HepG2 (cell line): ENCODE results near the gene DLG2. TPM values are rescaled to one million over a fixed set of nuclear protein-coding genes. Genes with fewer than 3 reads are reported as not detected.

Experiments
- ATAC-seq: fragments of 200-7000 bp; cut with Tn5 transposase; 3 replicates; pipeline ENCODE4 v1.9.1; 2020; ENCODE audit warnings: mild to moderate bottlenecking, moderate library complexity
- BruUV-seq: library from RNA; stranded (reverse); fragments of 400-500 nt; replicated peaks from 2 replicates; lab custom pipeline; 2021; lab: Mats Ljungman, UMichigan
- CTCF ChIA-PET: fragments of 300-600 bp; formaldehyde crosslinking; extraction: SDS; loops from one replicate; lab custom pipeline; 2021; ENCODE audit warnings: low total read pairs, inconsistent platforms, low intra/inter-chr PET ratio; lab: Yijun Ruan, JAX
- POLR2A ChIA-PET: fragments of 350-600 bp; sonication (Branson Sonifier 250); formaldehyde crosslinking; loops from one replicate; lab custom pipeline; 2020; ENCODE audit warnings: antibody characterized with exemption, inconsistent platforms; lab: Yijun Ruan, JAX
- DNase-seq: peaks from one replicate; pipeline ENCODE4 v3.0.0-alpha.2; 2015; ENCODE audit warnings: low spot score
- FAIRE-seq: peaks from 3 replicates; lab custom pipeline; 2011; peaks lifted over from hg19 to GRCh38; lab: Jason Lieb, UNC
- H2AFZ ChIP-seq: one replicate; pipeline ENCODE4 v1.6.1; 2011; ENCODE audit warnings: low read length, inconsistent platforms
- H3K27ac ChIP-seq: fragments of 300-600 bp; 3 replicates; pipeline ENCODE4 v1.8.0; 2011; ENCODE audit warnings: mixed run types, mild to moderate bottlenecking, mixed read lengths, low read length, inconsistent platforms; ENCODE audit not compliant: insufficient read depth; ENCODE audit errors: extremely low read length
- H3K27me3 ChIP-seq, 2 experiments: fragments of 200-600 bp in 1 of 2; 2 replicates in 1 of 2; 3 replicates in 1 of 2; pipeline versions ENCODE4 v1.6.0 to v1.8.0; 2011; ENCODE audit warnings: low read length in 2 of 2, mild to moderate bottlenecking in 2 of 2, moderate library complexity in 2 of 2, inconsistent platforms in 1 of 2; ENCODE audit not compliant: insufficient read depth in 2 of 2, control insufficient read depth in 1 of 2
- H3K36me3 ChIP-seq, 2 experiments: fragments of 200-600 bp in 1 of 2; replicated peaks in 1 of 2; 2 replicates in 1 of 2; 3 replicates in 1 of 2; pipeline versions ENCODE4 v1.5.1 to v1.8.0; 2011; ENCODE audit warnings: low read length in 2 of 2, inconsistent platforms in 1 of 2; ENCODE audit not compliant: insufficient read depth in 2 of 2, control insufficient read depth in 1 of 2
- H3K4me1 ChIP-seq: 2 replicates; pipeline ENCODE4 v1.5.1; 2012; ENCODE audit warnings: low read length, inconsistent platforms; ENCODE audit not compliant: insufficient read depth
- H3K4me2 ChIP-seq: 2 replicates; pipeline ENCODE4 v1.6.0; 2011; ENCODE audit warnings: low read depth, low read length, inconsistent platforms
- H3K4me3 ChIP-seq, 3 experiments: fragments of 200-600 bp in 1 of 3; sonication (generic), shearing (Covaris generic) in 1 of 3; replicated peaks in 1 of 3; 2 replicates each; pipeline ENCODE4 v1.5.1; 2011 to 2016; ENCODE audit warnings: low read length in 3 of 3, inconsistent platforms in 2 of 3, low read depth in 2 of 3, mild to moderate bottlenecking in 2 of 3, control low read depth in 1 of 3, mixed read lengths in 1 of 3; ENCODE audit not compliant: insufficient read depth in 1 of 3
- H3K79me2 ChIP-seq: one replicate; pipeline ENCODE4 v1.6.1; 2011; ENCODE audit warnings: low read length, inconsistent platforms; ENCODE audit not compliant: insufficient read depth
- H3K9ac ChIP-seq: 2 replicates; pipeline ENCODE4 v1.6.0; 2011; ENCODE audit warnings: mild to moderate bottlenecking, low read depth, low read length, inconsistent platforms; ENCODE audit not compliant: insufficient read depth
- H3K9me3 ChIP-seq: 2 replicates; pipeline ENCODE4 v1.5.1; 2012; ENCODE audit warnings: mild to moderate bottlenecking, low read length
- H4K20me1 ChIP-seq: 2 replicates; pipeline ENCODE4 v1.6.0; 2011; ENCODE audit warnings: inconsistent platforms, mild to moderate bottlenecking, low read length, moderate library complexity; ENCODE audit not compliant: insufficient read depth
- ATF6 ChIP-seq: sonication (generic); formaldehyde crosslinking; conservative IDR thresholded peaks from 2 replicates; pipeline ENCODE4 v1.4.0; 2020; ENCODE audit warnings: missing genetic modification reagents
- GABPB1 ChIP-seq: IDR thresholded peaks from 2 replicates; pipeline ENCODE4 v1.6.1; 2016; ENCODE audit warnings: mild to moderate bottlenecking, missing genetic modification reagents, moderate library complexity, missing compliant biosample characterization
- GFI1 ChIP-seq: sonication (generic); formaldehyde crosslinking; IDR thresholded peaks from 2 replicates; pipeline ENCODE4 v1.5.0; 2020; ENCODE audit warnings: missing genetic modification reagents, mild to moderate bottlenecking, borderline replicate concordance
- MIER2 ChIP-seq: IDR thresholded peaks from 2 replicates; pipeline ENCODE4 v1.6.1; 2016; ENCODE audit warnings: missing biosample characterization, missing genetic modification reagents
- MNT ChIP-seq: fragments of 450-650 bp; IDR thresholded peaks from 2 replicates; pipeline ENCODE4 v1.6.1; 2016
- NONO ChIP-seq, 2 experiments: fragments of 450-650 bp in 1 of 2; sonication (generic) in 1 of 2; formaldehyde crosslinking in 1 of 2; IDR thresholded peaks in 1 of 2; conservative IDR thresholded peaks in 1 of 2; 2 replicates each; pipeline versions ENCODE4 v1.6.1 to v1.8.0; 2017 to 2022; ENCODE audit warnings: mild to moderate bottlenecking in 1 of 2, missing genetic modification reagents in 1 of 2, moderate library complexity in 1 of 2
- PRMT3 ChIP-seq: sonication (generic); formaldehyde crosslinking; IDR thresholded peaks from 2 replicates; pipeline ENCODE4 v1.8.1; 2022; ENCODE audit warnings: low read depth, mild to moderate bottlenecking, moderate library complexity, missing genetic modification reagents, borderline replicate concordance
- RBM22 ChIP-seq: fragments of 200-400 bp; formaldehyde crosslinking; optimal IDR thresholded peaks from 2 replicates; pipeline ENCODE3; 2017; ENCODE audit warnings: mild to moderate bottlenecking, low read length, moderate library complexity
- SMAD1 ChIP-seq: sonication (generic); formaldehyde crosslinking; IDR thresholded peaks from 2 replicates; pipeline ENCODE4 v1.4.0; 2020; ENCODE audit warnings: missing genetic modification reagents, low read depth, mild to moderate bottlenecking, borderline replicate concordance
- STAT5B ChIP-seq: sonication (generic); formaldehyde crosslinking; IDR thresholded peaks from 2 replicates; pipeline ENCODE4 v1.4.0; 2020; ENCODE audit warnings: missing genetic modification reagents
- ZNF451 ChIP-seq: sonication (generic); formaldehyde crosslinking; IDR thresholded peaks from 2 replicates; pipeline ENCODE4 v1.5.0; 2020; ENCODE audit warnings: mild to moderate bottlenecking, missing genetic modification reagents
- ZNF564 ChIP-seq: sonication (generic); formaldehyde crosslinking; IDR thresholded peaks from 2 replicates; pipeline ENCODE4 v1.8.1; 2023; ENCODE audit warnings: mild to moderate bottlenecking, missing genetic modification reagents
- ZNF577 ChIP-seq: sonication (generic); formaldehyde crosslinking; IDR thresholded peaks from 2 replicates; pipeline ENCODE4 v1.4.0; 2020; ENCODE audit warnings: mild to moderate bottlenecking, low read depth, missing genetic modification reagents, borderline replicate concordance
- ZNF644 ChIP-seq: IDR thresholded peaks from 2 replicates; pipeline ENCODE4 v1.6.1; 2016; ENCODE audit warnings: low read depth
- ZNF879 ChIP-seq: sonication (generic); formaldehyde crosslinking; IDR thresholded peaks from 2 replicates; pipeline ENCODE4 v1.8.1; 2023; ENCODE audit warnings: missing genetic modification reagents
- WGBS: methylation state at CpG from one replicate; pipeline ENCODE4 v1.1.6; 2017; ENCODE audit warnings: low lambda C conversion rate; 5-methylcytosine and 5-hydroxymethylcytosine counted together
- in situ Hi-C: cut with HindIII; loops from 2 replicates; pipeline ENCODE4 v1.10.0; 2017; ENCODE audit warnings: low pct_unique_long_range_greater_than_20kb; ENCODE audit not compliant: extremely low pct_ligation_motif_present
- intact Hi-C: fragments of 100-400 bp; cut with micrococcal nuclease; formaldehyde crosslinking; loops from one replicate; pipeline ENCODE4 v1.10.0; 2022; ENCODE audit not compliant: unreplicated experiment
- polyA plus RNA-seq, 8 experiments: library from polyadenylated mRNA; depleted of rRNA in 3 of 8; stranded (reverse) in 7 of 8; unstranded in 1 of 8; fragments of >200 nt; fragmentation: Illumina TruSeq in 4 of 8; extraction: Trizol in 4 of 8; gene quantifications; 2 replicates each; pipeline versions ENCODE4 v1.2.1 to v1.2.3, GENCODE V29; 2011 to 2016; ENCODE audit warnings: low read depth in 4 of 8, missing spikeins in 1 of 8, mixed read lengths in 1 of 8; ENCODE audit not compliant: insufficient read depth in 1 of 8
- total RNA-seq, 5 experiments: library from RNA; depleted of rRNA; stranded (reverse); fragments of >200 nt; fragmentation: Illumina TruSeq; extraction: Trizol; gene quantifications; 2 replicates each; pipeline ENCODE4 v1.2.3, GENCODE V29; 2016; ENCODE audit warnings: low read depth in 1 of 5
- TF ChIP-seq, protein P1 (sequence below): sonication (generic); formaldehyde crosslinking; IDR thresholded peaks from 2 replicates; pipeline ENCODE4 v1.8.0; 2022; ENCODE audit warnings: missing genetic modification reagents, mild to moderate bottlenecking, borderline replicate concordance
- TF ChIP-seq, protein P2 (sequence below): sonication (generic); formaldehyde crosslinking; IDR thresholded peaks from 2 replicates; pipeline ENCODE4 v1.8.1; 2023; ENCODE audit warnings: mild to moderate bottlenecking, missing genetic modification reagents, borderline replicate concordance

DLG2 gene
- total and polyA plus RNA-seq, 2 of the 13 experiments (the other 11 are each of a cell fraction or from before 2014, with no cell fraction given): 0.46 to 1.0 TPM

GRCh38 chr11:83511646-83512045, 2115.5 kb downstream of the DLG2 start (continued):
- TF ChIP-seq, protein P1, sequence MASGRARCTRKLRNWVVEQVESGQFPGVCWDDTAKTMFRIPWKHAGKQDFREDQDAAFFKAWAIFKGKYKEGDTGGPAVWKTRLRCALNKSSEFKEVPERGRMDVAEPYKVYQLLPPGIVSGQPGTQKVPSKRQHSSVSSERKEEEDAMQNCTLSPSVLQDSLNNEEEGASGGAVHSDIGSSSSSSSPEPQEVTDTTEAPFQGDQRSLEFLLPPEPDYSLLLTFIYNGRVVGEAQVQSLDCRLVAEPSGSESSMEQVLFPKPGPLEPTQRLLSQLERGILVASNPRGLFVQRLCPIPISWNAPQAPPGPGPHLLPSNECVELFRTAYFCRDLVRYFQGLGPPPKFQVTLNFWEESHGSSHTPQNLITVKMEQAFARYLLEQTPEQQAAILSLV: no peak
- TF ChIP-seq ZNF564 (CRISPR knock-in tag): no peak
- TF ChIP-seq SMAD1: no peak
- TF ChIP-seq MNT: no peak
- no peak for TF ChIP-seq ZNF879
- TF ChIP-seq, protein P2, sequence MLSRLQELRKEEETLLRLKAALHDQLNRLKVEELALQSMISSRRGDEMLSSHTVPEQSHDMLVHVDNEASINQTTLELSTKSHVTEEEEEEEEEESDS (CRISPR knock-in tag): no peak
- no peak for TF ChIP-seq MIER2 (CRISPR knock-in tag)
- no peak for TF ChIP-seq RBM22

DNA sequence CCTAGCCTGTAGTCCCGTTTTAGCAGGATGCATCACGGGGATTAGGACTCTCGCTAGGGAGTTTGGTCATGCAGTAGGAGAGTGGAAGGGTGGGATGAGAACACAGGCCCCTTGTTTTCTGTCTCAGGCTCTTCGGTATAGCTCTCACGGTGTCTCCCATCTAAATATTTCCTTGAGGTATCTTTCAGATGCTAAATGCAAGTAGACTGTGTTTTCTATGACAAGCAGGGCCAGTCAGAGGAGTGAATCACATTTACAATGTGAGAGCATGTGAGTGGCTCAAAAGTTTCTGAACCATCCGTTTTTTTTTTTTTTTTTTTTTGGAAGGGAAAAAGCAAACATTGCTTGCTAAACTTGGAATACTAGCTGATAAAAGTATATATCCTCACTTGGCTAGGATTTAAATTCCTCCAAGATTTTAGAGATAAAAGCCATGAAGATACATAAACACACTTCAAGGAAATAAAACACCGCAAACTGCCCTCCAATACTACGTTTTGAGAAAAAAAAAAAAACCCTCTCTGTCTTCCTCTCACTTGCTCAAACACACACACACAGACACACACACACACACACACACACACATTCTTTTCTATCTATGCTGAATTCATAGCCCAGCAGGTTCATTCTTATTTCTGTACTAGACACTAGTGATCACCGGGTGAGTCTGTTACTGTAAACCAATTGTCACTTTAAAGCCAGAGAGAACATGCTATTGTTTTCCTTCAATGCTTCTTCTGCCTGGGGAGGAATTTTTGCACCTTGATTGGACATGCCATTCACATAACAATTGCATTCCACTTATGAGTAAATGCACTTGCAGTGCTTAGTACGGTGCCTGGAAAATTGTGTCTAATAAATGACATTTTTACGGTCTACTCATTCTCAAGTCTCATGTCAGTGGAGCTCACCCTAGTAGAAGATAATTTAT, 2116.3 kb downstream of the DLG2 start:
- H3K79me2 ChIP-seq: no peaks in the 10 kb centered on the region
- no peak overlapping the region for H3K4me3 ChIP-seq
- no peaks in the 10 kb centered on the region for H3K36me3 ChIP-seq
- no peak for ATAC-seq
- DNase-seq: no peak
- H3K4me2 ChIP-seq: no peak overlapping the region
- no peak for FAIRE-seq
- no peaks in the 10 kb centered on the region for H4K20me1 ChIP-seq
- H3K27ac ChIP-seq: no peak overlapping the region
- H3K9me3 ChIP-seq: no peaks in the 10 kb centered on the region
- in situ Hi-C loops: no loop called here
- no peaks in the 10 kb centered on the region for H3K27me3 ChIP-seq
- intact Hi-C loops: no loop called here
- H2AFZ ChIP-seq: no peak overlapping the region
- TF ChIP-seq ZNF451 (no peak), ZNF564 (CRISPR knock-in tag) (no peak), PRMT3 (CRISPR knock-in tag) (no peak), STAT5B (CRISPR knock-in tag) (no peak), ZNF644 (CRISPR knock-in tag) (no peak), ATF6 (CRISPR knock-in tag) (no peak), ZNF577 (CRISPR knock-in tag) (no peak), NONO (IDR thresholded peaks at IDR 0.05) (no peak), NONO (CRISPR knock-in tag; conservative IDR thresholded peaks at IDR 0.05) (no peak), GFI1 (no peak), GABPB1 (no peak)
- TF ChIP-seq, all 625 proteins: peak for 0
- ChIA-PET POLR2A (no interaction called here), CTCF (no interaction called here)
- BruUV-seq: no TSS peak
- peaks cover 24% of the 10 kb centered on the region for H3K4me1 ChIP-seq
- no peak overlapping the region for H3K9ac ChIP-seq
- 30% methylated on average over 11 of the region's 11 CpGs for WGBS
